Astrocyte of the hippocampus (primary cell): Measurements from ENCODE around the gene SOX2.

Experiments used
- DNase-seq: peaks from one replicate; pipeline ENCODE4 v3.0.0; 2011; ENCODE audit warnings: low read depth, low spot score

The SOX2 gene

DNA sequence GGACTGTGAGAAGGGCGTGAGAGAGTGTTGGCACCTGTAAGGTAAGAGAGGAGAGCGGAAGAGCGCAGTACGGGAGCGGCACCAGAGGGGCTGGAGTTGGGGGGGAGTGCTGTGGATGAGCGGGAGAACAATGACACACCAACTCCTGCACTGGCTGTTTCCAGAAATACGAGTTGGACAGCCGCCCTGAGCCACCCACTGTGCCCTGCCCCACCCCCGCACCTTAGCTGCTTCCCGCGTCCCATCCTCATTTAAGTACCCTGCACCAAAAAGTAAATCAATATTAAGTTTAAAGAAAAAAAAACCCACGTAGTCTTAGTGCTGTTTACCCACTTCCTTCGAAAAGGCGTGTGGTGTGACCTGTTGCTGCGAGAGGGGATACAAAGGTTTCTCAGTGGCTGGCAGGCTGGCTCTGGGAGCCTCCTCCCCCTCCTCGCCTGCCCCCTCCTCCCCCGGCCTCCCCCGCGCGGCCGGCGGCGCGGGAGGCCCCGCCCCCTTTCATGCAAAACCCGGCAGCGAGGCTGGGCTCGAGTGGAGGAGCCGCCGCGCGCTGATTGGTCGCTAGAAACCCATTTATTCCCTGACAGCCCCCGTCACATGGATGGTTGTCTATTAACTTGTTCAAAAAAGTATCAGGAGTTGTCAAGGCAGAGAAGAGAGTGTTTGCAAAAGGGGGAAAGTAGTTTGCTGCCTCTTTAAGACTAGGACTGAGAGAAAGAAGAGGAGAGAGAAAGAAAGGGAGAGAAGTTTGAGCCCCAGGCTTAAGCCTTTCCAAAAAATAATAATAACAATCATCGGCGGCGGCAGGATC lies at the start of gene SOX2:
Gene SOX2, plus strand, starts transcription at position 601 of the 811 bp plus-strand sequence. CDS start 436 bp downstream, outside the sequence.
- DNase-seq: peak; percentile 98

DNA sequence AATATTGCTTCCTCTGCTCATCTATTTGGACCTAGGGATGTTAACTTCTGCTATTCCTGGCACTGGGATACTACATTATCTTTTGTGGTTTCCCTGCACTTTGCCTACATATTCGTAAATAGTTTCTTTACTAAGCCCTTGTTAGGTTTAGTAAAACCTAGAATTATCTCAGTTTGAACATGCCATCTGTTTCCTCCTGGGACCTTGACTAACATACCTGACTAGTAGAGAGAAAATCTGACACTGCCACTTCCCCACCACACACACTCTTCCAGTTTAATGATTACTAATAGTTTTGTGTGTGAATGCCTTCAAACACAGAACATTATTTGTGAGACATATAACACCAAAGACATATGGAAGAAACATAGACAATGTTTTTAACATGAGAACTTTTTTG lies 28.2 kb upstream of the SOX2 start:
- no peak for DNase-seq

GRCh38 chr3:181687190-181687589 lies 24.5 kb upstream of the SOX2 start:
- no peak for DNase-seq

DNA sequence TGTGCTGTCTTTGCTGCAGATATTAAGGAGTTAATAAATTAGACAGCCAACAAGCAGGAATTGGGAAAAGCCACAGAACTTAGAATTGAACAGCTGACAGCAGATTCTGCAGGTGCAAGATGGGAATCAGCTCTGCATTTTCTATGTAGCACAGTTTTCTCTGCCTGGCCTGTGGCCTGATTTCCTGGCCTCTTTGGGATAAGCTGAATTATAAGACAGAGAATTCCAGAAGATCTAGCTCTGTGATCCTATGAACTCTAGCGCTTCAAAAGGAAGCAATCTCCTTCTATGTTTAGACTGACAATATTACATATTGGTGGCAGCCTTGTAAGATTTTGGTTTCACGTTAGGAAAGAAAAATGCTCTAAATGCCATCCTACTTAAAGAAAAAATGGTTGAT lies 24.0 kb upstream of the SOX2 start:
- DNase-seq: no peak

- DNase-seq: no peak
Observed at GRCh38 chr3:181689546-181689945, 22.2 kb upstream of the SOX2 start.

DNA sequence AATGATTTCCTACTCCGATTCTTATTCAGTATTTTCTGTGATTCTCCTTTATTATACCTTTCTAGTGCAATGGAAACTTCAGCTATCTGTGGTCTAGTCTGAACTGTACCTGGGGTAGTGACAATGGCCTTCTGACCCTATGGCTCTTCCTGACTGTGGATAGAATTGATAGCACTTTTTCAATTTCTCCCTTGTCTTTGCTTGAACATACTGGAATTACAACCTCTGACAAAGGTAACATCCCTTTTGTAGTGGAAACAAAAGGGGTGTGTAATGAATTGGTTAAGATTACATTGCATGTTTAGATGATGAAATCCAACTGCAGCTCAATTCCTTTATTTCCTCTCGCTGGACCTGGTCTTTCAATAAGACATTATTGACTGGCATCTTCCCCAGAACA lies 21.0 kb upstream of the SOX2 start:
- DNase-seq: no peak

DNA sequence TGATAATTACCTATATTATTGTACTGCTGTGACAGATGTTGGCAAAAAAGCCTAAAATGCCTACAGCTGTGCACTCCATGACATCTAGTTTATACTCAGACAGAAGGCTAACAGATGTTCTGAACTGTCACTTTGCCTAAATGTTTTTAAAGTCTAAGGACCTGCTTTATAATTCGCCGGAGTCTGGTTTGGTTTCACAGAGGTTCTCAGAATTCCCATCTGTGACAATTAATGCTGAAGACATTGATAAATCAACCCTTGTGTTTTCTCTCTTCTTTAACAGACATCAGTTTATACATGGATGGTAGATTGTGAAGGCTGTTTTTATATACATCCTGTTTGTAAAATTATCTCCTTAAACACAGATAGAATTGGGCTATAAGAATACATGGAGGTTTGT lies 19.8 kb upstream of the SOX2 start:
- no peak for DNase-seq

GRCh38 chr3:181692311-181693145 lies 19.2 kb upstream of the SOX2 start:
- DNase-seq: no peak

DNA sequence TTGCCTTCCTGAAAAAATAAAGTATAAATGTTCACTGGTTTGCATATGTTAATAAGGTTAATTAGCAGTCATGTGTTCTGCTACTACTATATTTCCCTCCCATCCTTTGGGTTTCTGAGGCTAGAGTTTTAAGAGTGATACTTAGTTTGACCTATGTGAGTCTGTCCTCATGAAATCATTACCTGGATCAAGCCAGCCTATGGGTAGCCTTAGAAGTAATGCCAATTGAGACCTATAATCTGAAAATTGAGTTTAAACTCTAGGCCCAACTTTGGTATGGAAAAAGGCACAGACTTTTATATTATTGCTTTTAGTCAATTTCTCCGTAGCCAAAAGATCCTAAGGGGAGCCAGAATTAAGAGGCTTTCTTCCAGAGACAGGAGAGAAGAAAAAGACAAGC lies 18.4 kb upstream of the SOX2 start:
- no peak for DNase-seq

DNA sequence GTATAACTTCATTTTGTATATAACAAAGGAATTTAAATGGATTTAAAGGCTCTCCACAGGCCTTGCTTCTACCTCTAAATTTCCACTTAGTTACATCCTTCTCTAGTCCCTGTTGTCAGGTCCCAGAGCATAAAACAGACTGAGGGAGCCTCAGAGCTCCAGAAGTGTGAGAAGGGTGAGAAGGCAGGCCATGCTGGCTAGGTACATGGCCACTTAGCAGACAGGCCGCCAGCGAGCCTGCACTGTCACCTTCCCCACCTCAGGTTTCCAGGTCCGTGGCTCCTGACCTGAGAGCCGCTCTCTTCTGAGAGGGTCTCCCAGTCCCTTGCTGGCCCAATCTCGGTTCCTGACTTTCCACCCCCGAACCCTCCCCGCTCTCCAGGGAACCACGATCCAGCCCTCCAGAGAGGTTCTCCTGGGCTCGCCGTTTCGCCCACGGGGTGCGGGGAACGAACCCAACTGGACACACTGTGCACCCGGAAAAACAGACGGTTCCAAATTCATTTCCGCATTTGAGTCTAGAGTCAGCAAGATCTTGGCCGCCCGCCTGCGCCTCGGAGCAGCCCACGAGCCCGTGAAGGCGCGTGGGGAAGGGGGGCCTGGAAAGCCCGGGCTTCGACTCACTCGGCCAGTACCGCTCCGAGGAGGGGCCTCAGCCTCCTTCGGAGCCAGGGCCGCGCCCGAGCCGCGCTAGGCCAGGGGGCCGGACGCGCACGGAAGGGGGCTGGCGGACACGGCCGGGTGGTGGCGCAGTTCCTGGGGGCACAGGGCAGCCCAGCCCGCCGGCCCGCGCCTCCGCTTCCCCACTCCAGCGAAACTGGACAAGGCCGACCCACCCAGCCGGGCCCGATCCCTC lies 16.7 kb upstream of the SOX2 start:
- peak; percentile 78 for DNase-seq

DNA sequence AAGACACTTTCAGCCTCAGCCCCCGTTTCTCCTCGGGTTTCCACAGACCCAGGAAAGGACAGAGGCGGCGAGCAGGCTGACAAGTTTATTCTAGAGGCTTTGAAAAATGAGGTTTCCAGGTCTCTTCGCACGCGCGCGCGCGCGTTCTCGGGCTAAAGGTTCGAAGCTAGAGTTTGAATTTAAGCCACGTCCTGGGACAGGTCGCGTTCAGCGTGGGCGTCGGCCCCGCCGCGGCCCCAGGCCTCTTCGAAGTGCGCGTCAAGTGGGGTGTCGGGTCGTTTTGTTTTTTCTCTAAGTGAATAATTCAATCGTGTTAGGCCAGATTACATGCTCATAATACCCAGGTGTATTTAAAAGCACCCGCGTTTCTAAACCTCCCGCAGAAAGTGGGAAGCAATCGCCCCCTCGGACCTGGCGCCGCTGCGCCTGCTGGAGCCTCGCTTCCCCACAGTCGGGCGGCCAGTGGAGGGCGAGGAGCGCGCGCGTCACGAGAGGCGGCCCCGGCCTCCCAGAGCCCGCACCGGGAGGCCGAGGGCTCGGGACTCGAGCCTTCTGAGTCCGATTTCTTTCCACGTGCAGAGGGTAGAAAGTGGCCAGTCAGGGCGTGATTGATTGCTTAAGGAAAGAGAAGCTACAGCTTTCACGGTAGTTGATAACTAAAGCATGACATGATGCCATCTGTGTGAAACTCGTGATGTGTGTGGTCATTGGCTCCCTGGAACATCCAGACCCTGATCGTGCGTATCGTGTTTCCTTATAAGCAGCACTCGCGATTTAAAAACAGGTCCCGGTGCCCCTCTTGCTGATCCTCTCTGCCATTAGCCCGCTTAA lies 15.8 kb upstream of the SOX2 start:
- DNase-seq: peak; percentile 62

GRCh38 chr3:181696626-181697230 lies 15.0 kb upstream of the SOX2 start:
- no peak for DNase-seq

GRCh38 chr3:181698263-181698954 lies 13.3 kb upstream of the SOX2 start:
- DNase-seq: peak; percentile 25

- peak; percentile 78 for DNase-seq
Observed at GRCh38 chr3:181699171-181699903, 12.4 kb upstream of the SOX2 start.

- peak; percentile 95 for DNase-seq
Observed at GRCh38 chr3:181700168-181701087, 11.3 kb upstream of the SOX2 start.

DNA sequence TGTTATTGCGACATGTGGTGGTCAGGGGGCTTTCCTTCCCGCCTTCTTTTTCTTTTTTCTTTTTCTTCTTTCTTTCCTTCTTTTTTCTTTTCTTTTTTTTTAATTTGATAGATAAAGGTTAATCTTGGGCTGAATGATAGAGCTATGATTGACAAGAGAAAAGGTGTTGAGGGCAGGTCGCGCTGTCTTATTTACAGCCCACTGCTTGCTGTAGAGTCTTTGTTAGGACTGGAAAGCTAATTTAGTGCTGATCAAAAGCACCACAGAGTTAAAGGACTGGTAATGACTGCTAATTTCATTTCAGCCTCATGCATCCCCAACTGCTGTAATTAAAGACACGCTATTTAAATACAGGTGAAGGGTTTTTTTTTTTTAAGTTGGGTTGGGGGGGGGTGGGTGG lies 10.6 kb upstream of the SOX2 start:
- DNase-seq: no peak

GRCh38 chr3:181703601-181704420 lies 7.9 kb upstream of the SOX2 start:
- DNase-seq: peak; percentile 85
